ENCODE data around the gene EML4.

DNA sequence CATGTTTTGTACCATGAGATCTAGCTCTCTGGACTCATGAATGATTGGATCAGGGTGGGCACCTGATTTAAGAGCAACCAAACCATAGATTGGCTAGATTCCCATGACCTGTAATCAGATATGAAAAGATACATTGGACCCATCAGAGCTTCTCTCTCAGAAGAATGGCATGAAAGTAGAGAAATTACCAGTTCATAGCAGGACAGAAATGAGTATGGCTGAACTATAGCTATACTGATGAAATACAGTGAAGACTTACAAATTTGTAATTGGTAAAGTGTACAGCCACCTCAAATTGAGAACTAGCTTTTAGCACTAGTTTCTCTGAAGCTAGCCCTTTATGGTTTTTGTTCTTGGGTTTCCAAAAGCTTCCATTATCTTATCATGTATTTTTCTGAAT is 19.0 kb upstream of the EML4 start:
- TF ChIP-seq, protein P1, sequence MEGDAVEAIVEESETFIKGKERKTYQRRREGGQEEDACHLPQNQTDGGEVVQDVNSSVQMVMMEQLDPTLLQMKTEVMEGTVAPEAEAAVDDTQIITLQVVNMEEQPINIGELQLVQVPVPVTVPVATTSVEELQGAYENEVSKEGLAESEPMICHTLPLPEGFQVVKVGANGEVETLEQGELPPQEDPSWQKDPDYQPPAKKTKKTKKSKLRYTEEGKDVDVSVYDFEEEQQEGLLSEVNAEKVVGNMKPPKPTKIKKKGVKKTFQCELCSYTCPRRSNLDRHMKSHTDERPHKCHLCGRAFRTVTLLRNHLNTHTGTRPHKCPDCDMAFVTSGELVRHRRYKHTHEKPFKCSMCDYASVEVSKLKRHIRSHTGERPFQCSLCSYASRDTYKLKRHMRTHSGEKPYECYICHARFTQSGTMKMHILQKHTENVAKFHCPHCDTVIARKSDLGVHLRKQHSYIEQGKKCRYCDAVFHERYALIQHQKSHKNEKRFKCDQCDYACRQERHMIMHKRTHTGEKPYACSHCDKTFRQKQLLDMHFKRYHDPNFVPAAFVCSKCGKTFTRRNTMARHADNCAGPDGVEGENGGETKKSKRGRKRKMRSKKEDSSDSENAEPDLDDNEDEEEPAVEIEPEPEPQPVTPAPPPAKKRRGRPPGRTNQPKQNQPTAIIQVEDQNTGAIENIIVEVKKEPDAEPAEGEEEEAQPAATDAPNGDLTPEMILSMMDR (IDR thresholded peaks at IDR 0.05), result no peak
- TF ChIP-seq POLR2A (IDR thresholded peaks at IDR 0.05), result no peak

Measured in ovary (tissue), 3 donors.